ENCODE results near the gene ROR2.

The ROR2 gene

GRCh38 chr9:91676046-91676445 lies 274.0 kb downstream of the ROR2 start:
- H3K27ac ChIP-seq, result no peak overlapping the region
- TF ChIP-seq CTCF (IDR thresholded peaks at IDR 0.05), result no peak
- TF ChIP-seq ZFX (IDR thresholded peaks at IDR 0.05; ENCODE audit: borderline replicate concordance), result no peak

GRCh38 chr9:91664663-91665062 lies 285.4 kb downstream of the ROR2 start:
- H3K27ac ChIP-seq, result no peak overlapping the region
- no peak for TF ChIP-seq ZFX (IDR thresholded peaks at IDR 0.05; ENCODE audit: borderline replicate concordance)
- no peak for TF ChIP-seq CTCF (IDR thresholded peaks at IDR 0.05)

GRCh38 chr9:91663858-91664257 lies 286.2 kb downstream of the ROR2 start:
- no peak overlapping the region for H3K27ac ChIP-seq
- TF ChIP-seq ZFX (IDR thresholded peaks at IDR 0.05; ENCODE audit: borderline replicate concordance) (no peak), CTCF (IDR thresholded peaks at IDR 0.05) (no peak)

GRCh38 chr9:91661451-91661850 lies 288.6 kb downstream of the ROR2 start:
- H3K27ac ChIP-seq, result no peak overlapping the region
- TF ChIP-seq ZFX (IDR thresholded peaks at IDR 0.05; ENCODE audit: borderline replicate concordance), result no peak

- H3K27ac ChIP-seq, result no peak overlapping the region
- TF ChIP-seq ZFX (IDR thresholded peaks at IDR 0.05; ENCODE audit: borderline replicate concordance) (no peak), CTCF (IDR thresholded peaks at IDR 0.05) (no peak)
These were observed 289.5 kb downstream of the ROR2 start for GRCh38 chr9:91660521-91660920.

GRCh38 chr9:91659529-91660495 lies 290.2 kb downstream of the ROR2 start:
- TF ChIP-seq ZFX (IDR thresholded peaks at IDR 0.05; ENCODE audit: borderline replicate concordance) (no peak), CTCF (IDR thresholded peaks at IDR 0.05) (peak; percentile 59)
- no peak overlapping the region for H3K27ac ChIP-seq

GRCh38 chr9:91658513-91659105 lies 291.4 kb downstream of the ROR2 start:
- no peak overlapping the region for H3K27ac ChIP-seq
- no peak for TF ChIP-seq CTCF (IDR thresholded peaks at IDR 0.05)
- no peak for TF ChIP-seq ZFX (IDR thresholded peaks at IDR 0.05; ENCODE audit: borderline replicate concordance)

All from 22Rv1 (cell line).